HEK293T (cell line): Measurements from ENCODE around the gene ALPI.
"Not testable (repeated sequence)": the region's sequence is repeated elsewhere in the genome, so short reads cannot be mapped to it uniquely, and the experiment has no call there.

Experiments used
- CTCF ChIA-PET: fragments of 350-600 bp; formaldehyde crosslinking; extraction: SDS; loops from one replicate; lab custom pipeline; 2021; ENCODE audit warnings: antibody characterized with exemption, inconsistent platforms; lab: Yijun Ruan, JAX
- POLR2A ChIA-PET: fragments of 350-600 bp; formaldehyde crosslinking; extraction: SDS; loops from one replicate; lab custom pipeline; 2020; ENCODE audit warnings: antibody characterized with exemption, inconsistent platforms; lab: Yijun Ruan, JAX
- DNase-seq: peaks from one replicate; pipeline ENCODE4 v3.0.0; 2012; ENCODE audit warnings: mixed read lengths; ENCODE audit errors: extremely low spot score
- ARNT ChIP-seq: fragments of 450-650 bp; IDR thresholded peaks from 2 replicates; pipeline ENCODE4 v1.6.1; 2017; ENCODE audit warnings: mild to moderate bottlenecking
- BHLHE40 ChIP-seq: fragments of 450-650 bp; IDR thresholded peaks from 2 replicates; pipeline ENCODE4 v1.6.1; 2016; ENCODE audit warnings: mild to moderate bottlenecking, moderate library complexity, borderline replicate concordance
- CTBP1 ChIP-seq: fragments of 450-650 bp; IDR thresholded peaks from 2 replicates; pipeline ENCODE4 v1.6.1; 2016; ENCODE audit warnings: borderline replicate concordance
- ELF4 ChIP-seq: fragments of 450-650 bp; IDR thresholded peaks from 2 replicates; pipeline ENCODE4 v1.6.1; 2017; ENCODE audit warnings: antibody characterized with exemption
- FOXA1 ChIP-seq: fragments of 450-650 bp; IDR thresholded peaks from 2 replicates; pipeline ENCODE4 v1.6.1; 2016; ENCODE audit warnings: mild to moderate bottlenecking
- FOXK2 ChIP-seq: fragments of 450-650 bp; IDR thresholded peaks from 2 replicates; pipeline ENCODE4 v1.6.1; 2016; ENCODE audit warnings: mild to moderate bottlenecking
- FOXM1 ChIP-seq: fragments of 450-650 bp; IDR thresholded peaks from 2 replicates; pipeline ENCODE4 v1.6.1; 2017; ENCODE audit warnings: mild to moderate bottlenecking, borderline replicate concordance
- HDGF ChIP-seq: fragments of 450-650 bp; IDR thresholded peaks from 2 replicates; pipeline ENCODE4 v1.6.1; 2017; ENCODE audit warnings: antibody characterized with exemption, borderline replicate concordance
- L3MBTL2 ChIP-seq: fragments of 450-650 bp; conservative IDR thresholded peaks from 2 replicates; pipeline ENCODE4 v1.6.1; 2016; ENCODE audit warnings: mild to moderate bottlenecking
- LEF1 ChIP-seq: fragments of 450-650 bp; IDR thresholded peaks from 2 replicates; pipeline ENCODE4 v1.6.1; 2017; ENCODE audit warnings: mild to moderate bottlenecking, borderline replicate concordance
- NFRKB ChIP-seq: fragments of 450-650 bp; IDR thresholded peaks from 2 replicates; pipeline ENCODE4 v1.6.1; 2016; ENCODE audit warnings: mild to moderate bottlenecking, moderate library complexity
- PKNOX1 ChIP-seq: fragments of 450-650 bp; IDR thresholded peaks from 2 replicates; pipeline ENCODE4 v1.6.1; 2016
- SP1 ChIP-seq: fragments of 450-650 bp; IDR thresholded peaks from 2 replicates; pipeline ENCODE4 v1.6.1; 2017
- SUZ12 ChIP-seq: fragments of 450-650 bp; IDR thresholded peaks from 2 replicates; pipeline ENCODE4 v1.6.1; 2016; ENCODE audit warnings: mild to moderate bottlenecking
- TARDBP ChIP-seq: fragments of 450-650 bp; IDR thresholded peaks from 2 replicates; pipeline ENCODE4 v1.6.1; 2016
- ZNF384 ChIP-seq: fragments of 450-650 bp; IDR thresholded peaks from 2 replicates; pipeline ENCODE4 v1.6.1; 2016

Gene ALPI

GRCh38 chr2:232421189-232421785 lies 34.7 kb upstream of the ALPI start:
- CTCF ChIA-PET: interaction anchor here (1.0 kb wide), 1 partner anchor 14 kb away, joined by 3 read pairs; no protein-coding TSS in a partner anchor
- no peak for DNase-seq
- no peak for TF ChIP-seq CTBP1
- TF ChIP-seq FOXM1: no peak
- TF ChIP-seq ELF4: no peak
- no peak for TF ChIP-seq FOXA1
- no peak for TF ChIP-seq TARDBP
- no peak for TF ChIP-seq ZNF384
- no peak for TF ChIP-seq NFRKB
- TF ChIP-seq L3MBTL2: no peak
- TF ChIP-seq LEF1: no peak
- TF ChIP-seq SUZ12: no peak
- TF ChIP-seq PKNOX1: no peak
- no peak for TF ChIP-seq HDGF
- no peak for TF ChIP-seq SP1
- no peak for TF ChIP-seq ARNT
- no peak for TF ChIP-seq FOXK2
- TF ChIP-seq BHLHE40: no peak

GRCh38 chr2:232422051-232422450 lies 33.9 kb upstream of the ALPI start:
- no peak for DNase-seq
- CTCF ChIA-PET: no interaction called here
- POLR2A ChIA-PET: no interaction called here
- no peak for TF ChIP-seq FOXM1
- no peak for TF ChIP-seq HDGF

More at GRCh38 chr2:232421189-232421785, 34.7 kb upstream of the ALPI start:
- POLR2A ChIA-PET: no interaction called here

- CTCF ChIA-PET, DNase-seq, POLR2A ChIA-PET: not testable (repeated sequence)
Measured at GRCh38 chr2:232422996-232423395, 33.0 kb upstream of the ALPI start.

GRCh38 chr2:232423407-232423806 lies 32.5 kb upstream of the ALPI start:
- CTCF ChIA-PET, POLR2A ChIA-PET, DNase-seq: not testable (repeated sequence)

GRCh38 chr2:232431705-232432590 lies 24.0 kb upstream of the ALPI start:
- CTCF ChIA-PET: no interaction called here
- DNase-seq: no peak
- POLR2A ChIA-PET: no interaction called here
- TF ChIP-seq FOXK2 (no peak), PKNOX1 (no peak), ELF4 (no peak), TARDBP (no peak), BHLHE40 (no peak), ZNF384 (no peak)

GRCh38 chr2:232432598-232433184 lies 23.3 kb upstream of the ALPI start:
- no peak for DNase-seq
- CTCF ChIA-PET: no interaction called here

GRCh38 chr2:232433622-232434021 lies 22.3 kb upstream of the ALPI start:
- POLR2A ChIA-PET, DNase-seq: not testable (repeated sequence)
- CTCF ChIA-PET: interaction anchor here (1.5 kb wide), 1 partner anchor 533 kb away, joined by 8 read pairs; no protein-coding TSS in a partner anchor

More at GRCh38 chr2:232432598-232433184, 23.3 kb upstream of the ALPI start:
- POLR2A ChIA-PET: no interaction called here
- no peak for TF ChIP-seq FOXM1

- no peak for DNase-seq
- POLR2A ChIA-PET: no interaction called here
- TF ChIP-seq LEF1: no peak
- no peak for TF ChIP-seq PKNOX1
- no peak for TF ChIP-seq FOXA1
- no peak for TF ChIP-seq ARNT
- no peak for TF ChIP-seq HDGF
- no peak for TF ChIP-seq BHLHE40
- no peak for TF ChIP-seq SP1
- CTCF ChIA-PET: interaction anchor here (1.1 to 1.5 kb wide), 3 partner anchors 67 to 534 kb away, joined by 3 to 8 read pairs (median 4); no protein-coding TSS in a partner anchor
Measured at GRCh38 chr2:232434091-232434490, 21.9 kb upstream of the ALPI start.
